ENCODE results near the gene HMG20A.

The HMG20A gene

GRCh38 chr15:77503764-77504163 lies 83.1 kb downstream of the HMG20A start:
- no peak for DNase-seq

- no peak for DNase-seq
Observed at GRCh38 chr15:77504306-77504705, 83.6 kb downstream of the HMG20A start.

GRCh38 chr15:77504871-77505270 lies 84.2 kb downstream of the HMG20A start:
- no peak for DNase-seq

GRCh38 chr15:77505556-77505955 lies 84.9 kb downstream of the HMG20A start:
- DNase-seq = no peak

- DNase-seq = no peak
Observed at GRCh38 chr15:77506311-77507142, 85.8 kb downstream of the HMG20A start.

- no peak for DNase-seq
Observed at GRCh38 chr15:77507143-77507897, 86.6 kb downstream of the HMG20A start.

- no peak for DNase-seq
Observed at GRCh38 chr15:77507911-77508310, 87.2 kb downstream of the HMG20A start.

- no peak for DNase-seq
Observed at GRCh38 chr15:77508541-77509243, 88.0 kb downstream of the HMG20A start.

- DNase-seq = no peak
Observed at GRCh38 chr15:77510066-77511057, 89.7 kb downstream of the HMG20A start.

GRCh38 chr15:77511869-77512268 lies 91.2 kb downstream of the HMG20A start:
- DNase-seq = no peak

- DNase-seq = no peak
Observed at GRCh38 chr15:77513226-77513625, 92.5 kb downstream of the HMG20A start.

- DNase-seq = no peak
Observed at GRCh38 chr15:77514641-77515402, 94.1 kb downstream of the HMG20A start.

GRCh38 chr15:77515613-77516012 lies 94.9 kb downstream of the HMG20A start:
- no peak for DNase-seq

GRCh38 chr15:77516076-77516475 lies 95.4 kb downstream of the HMG20A start:
- no peak for DNase-seq

GRCh38 chr15:77516786-77517185 lies 96.1 kb downstream of the HMG20A start:
- DNase-seq = no peak

- no peak for DNase-seq
Observed at GRCh38 chr15:77517579-77517978, 96.9 kb downstream of the HMG20A start.

GRCh38 chr15:77518458-77518857 lies 97.8 kb downstream of the HMG20A start:
- DNase-seq = no peak

GRCh38 chr15:77519540-77519939 lies 98.9 kb downstream of the HMG20A start:
- DNase-seq = no peak

- DNase-seq = no peak
Observed at GRCh38 chr15:77521206-77521605, 100.5 kb downstream of the HMG20A start.

- DNase-seq = no peak
Observed at GRCh38 chr15:77525400-77525811, 104.7 kb downstream of the HMG20A start.

- DNase-seq = no peak
Observed at GRCh38 chr15:77525907-77526594, 105.4 kb downstream of the HMG20A start.
